B cell (primary cell): ENCODE results near the gene DTNBP1. TPM values are rescaled to one million over a fixed set of nuclear protein-coding genes. Genes with fewer than 3 reads are reported as not detected.

Experiments
- ATAC-seq: fragments of 200-7000 bp; cut with Tn5 transposase; one replicate; pipeline ENCODE4 v1.10.0; 2021; ENCODE audit warnings: low read depth, mild to moderate bottlenecking, moderate number of reproducible peaks, moderate library complexity
- CTCF ChIA-PET: fragments of 350-600 bp; sonication (Branson Sonifier 250); formaldehyde crosslinking; loops from one replicate; lab custom pipeline; 2021; ENCODE audit warnings: antibody characterized with exemption, inconsistent platforms; lab: Charles Lee
- POLR2A ChIA-PET: fragments of 350-600 bp; sonication (Branson Sonifier 250); formaldehyde crosslinking; loops from one replicate; lab custom pipeline; 2021; ENCODE audit warnings: antibody characterized with exemption; lab: Charles Lee
- DNase-seq: peaks from one replicate; pipeline ENCODE4 v3.0.0; 2013
- H2AFZ ChIP-seq: 2 replicates; pipeline ENCODE4 v1.6.1; 2012; ENCODE audit warnings: mild to moderate bottlenecking, low read depth, low read length; ENCODE audit not compliant: insufficient read depth, poor library complexity, severe bottlenecking
- H3K27ac ChIP-seq, 2 donors: 1 replicate in 1 of 2; 2 replicates in 1 of 2; pipeline ENCODE4 v1.5.1; 2012 to 2013; ENCODE audit warnings: low read length in 2 of 2, mild to moderate bottlenecking in 2 of 2, moderate library complexity in 1 of 2
- H3K27me3 ChIP-seq, 4 experiments: fragments of 200-600 bp in 1 of 4; sonication (generic) in 1 of 4; replicated peaks in 1 of 4; 1 replicate in 2 of 4; 2 replicates in 2 of 4; pipeline versions ENCODE4 v1.6.1 to v1.7.0; 2013 to 2016; ENCODE audit warnings: low read length in 3 of 4, mild to moderate bottlenecking in 2 of 4, mixed read lengths in 1 of 4, moderate library complexity in 1 of 4; ENCODE audit not compliant: insufficient read depth in 4 of 4, control insufficient read depth in 3 of 4; ENCODE audit errors: control extremely low read depth in 1 of 4
- H3K36me3 ChIP-seq, 2 experiments: replicated peaks in 1 of 2; 1 replicate in 1 of 2; 2 replicates in 1 of 2; pipeline versions ENCODE4 v1.6.1 to v1.7.1; 2013; ENCODE audit warnings: low read length in 1 of 2; ENCODE audit not compliant: insufficient read depth in 2 of 2, control insufficient read depth in 1 of 2; ENCODE audit errors: control extremely low read depth in 1 of 2, extremely low read depth in 1 of 2
- H3K4me1 ChIP-seq, 2 donors: fragments of 200-600 bp in 1 of 2; sonication (generic) in 1 of 2; 1 replicate in 1 of 2; 2 replicates in 1 of 2; pipeline versions ENCODE4 v1.5.1 to v1.6.1; 2013 to 2017; ENCODE audit warnings: low read length in 2 of 2; ENCODE audit not compliant: control insufficient read depth in 2 of 2, insufficient read depth in 2 of 2
- H3K4me2 ChIP-seq: replicated peaks from 2 replicates; pipeline ENCODE3; 2012; ENCODE audit warnings: mild to moderate bottlenecking, low read depth, low read length; ENCODE audit not compliant: poor library complexity, severe bottlenecking
- H3K4me3 ChIP-seq, 5 experiments: fragments of 200-600 bp in 1 of 5; sonication (generic) in 1 of 5; 1 replicate in 3 of 5; 2 replicates in 2 of 5; pipeline versions ENCODE4 v1.5.1 to v1.7.0; 2011 to 2016; ENCODE audit warnings: low read length in 4 of 5, mild to moderate bottlenecking in 4 of 5, low read depth in 2 of 5, control low read depth in 1 of 5, moderate library complexity in 1 of 5; ENCODE audit not compliant: insufficient read depth in 1 of 5; ENCODE audit errors: control extremely low read depth in 1 of 5, extremely low read depth in 1 of 5
- H3K79me2 ChIP-seq: fragments of 200-600 bp; sonication (generic); one replicate; pipeline ENCODE4 v1.6.0; 2016; ENCODE audit warnings: low read length; ENCODE audit not compliant: control insufficient read depth, insufficient read depth
- H3K9ac ChIP-seq: fragments of 200-600 bp; sonication (generic); 2 replicates; pipeline ENCODE4 v1.6.1; 2017; ENCODE audit warnings: mild to moderate bottlenecking, low read length, moderate library complexity
- H3K9me3 ChIP-seq, 3 donors: one replicate each; pipeline versions ENCODE4 v1.6.1 to v1.7.1; 2013; ENCODE audit warnings: low read length in 2 of 3; ENCODE audit not compliant: control insufficient read depth in 2 of 3, insufficient read depth in 1 of 3; ENCODE audit errors: control extremely low read depth in 1 of 3
- H4K20me1 ChIP-seq: 2 replicates; pipeline ENCODE4 v1.6.0; 2012; ENCODE audit warnings: mild to moderate bottlenecking, low read length; ENCODE audit not compliant: insufficient read depth, control insufficient read depth, poor library complexity, severe bottlenecking
- H3K27ac Mint-ChIP-seq: one replicate; pipeline ENCODE4 v1.8.0; 2021; ENCODE audit warnings: mixed read lengths
- H3K27me3 Mint-ChIP-seq: one replicate; pipeline ENCODE4 v1.8.0; 2021; ENCODE audit warnings: mixed read lengths
- H3K4me1 Mint-ChIP-seq: one replicate; pipeline ENCODE4 v1.8.0; 2021; ENCODE audit warnings: mixed read lengths
- H3K4me3 Mint-ChIP-seq: one replicate; pipeline ENCODE4 v1.8.0; 2021; ENCODE audit warnings: mixed read lengths
- H3K9me3 Mint-ChIP-seq: one replicate; pipeline ENCODE4 v1.8.0; 2022; ENCODE audit warnings: mixed read lengths; ENCODE audit not compliant: insufficient read depth
- CTCF ChIP-seq: fragments of 200-600 bp; IDR thresholded peaks from one replicate; pipeline ENCODE4 v1.8.0; 2022; ENCODE audit warnings: antibody characterized with exemption, mild to moderate bottlenecking
- EZH2 ChIP-seq: IDR thresholded peaks from 2 replicates; pipeline ENCODE4 v1.6.1; 2012; ENCODE audit warnings: borderline replicate concordance, low read depth, mild to moderate bottlenecking, moderate library complexity, low read length; ENCODE audit not compliant: insufficient read depth, poor library complexity, severe bottlenecking
- whole genome bisulfite sequencing: methylation state at CpG from one replicate; pipeline ENCODE4 v1.1.5; 2013; ENCODE audit warnings: missing lambda C conversion rate; ENCODE audit not compliant: insufficient coverage; 5-methylcytosine and 5-hydroxymethylcytosine counted together
- intact Hi-C: fragments of 100-400 bp; cut with micrococcal nuclease; formaldehyde crosslinking; loops from one replicate; pipeline ENCODE4 v1.10.0; 2022
- polyA plus RNA-seq: library from polyadenylated mRNA; depleted of rRNA; stranded (reverse); fragments of >200 nt; gene quantifications from 2 replicates; pipeline ENCODE4 v1.2.3, GENCODE V29; 2012
- total RNA-seq, 2 donors: library from RNA; stranded (reverse); fragments of 120-200 nt in 1 of 2; gene quantifications; 1 replicate in 1 of 2; 2 replicates in 1 of 2; pipeline versions ENCODE4 v1.2.3 to v1.2.4, GENCODE V29; 2013 to 2022

DTNBP1 gene
- total and polyA plus RNA-seq, 2 donors (not counting 1 experiment from before 2014, with no cell fraction given), result 31.4 to 73.0 TPM

DNA sequence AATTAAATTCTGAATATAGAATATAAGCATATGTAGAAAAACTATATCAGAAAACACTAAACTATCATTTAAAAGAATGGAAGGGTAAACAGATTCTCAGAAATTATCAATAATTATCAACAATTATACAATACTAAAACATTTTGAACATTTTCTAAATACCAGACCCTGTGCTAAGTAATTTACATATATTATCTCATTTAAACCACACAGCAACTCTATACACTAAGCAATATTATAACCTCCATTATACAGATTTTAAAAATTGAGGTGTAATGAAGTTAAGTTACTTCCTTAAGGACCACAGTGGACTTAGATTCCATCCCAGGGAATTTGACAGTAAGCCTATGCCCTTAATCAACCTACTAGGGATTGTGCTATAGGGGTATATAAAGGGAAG is 33.3 kb downstream of the DTNBP1 start:
- Histone ChIP-seq H3K4me1 (no peaks in the 10 kb centered on the region), H3K27me3 (no peaks in the 10 kb centered on the region), H3K36me3 (peaks cover 0 to 19% of the 10 kb centered on the region in 2 experiments), H4K20me1 (no peaks in the 10 kb centered on the region), H3K9ac (no peak overlapping the region), H3K79me2 (peaks cover 18% of the 10 kb centered on the region), H3K4me2 (no peak overlapping the region), H2AFZ (no peak overlapping the region), H3K4me3 (no peak overlapping the region), H3K27ac (no peak overlapping the region), H3K9me3 (no peaks in the 10 kb centered on the region)
- H3K27ac Mint-ChIP-seq, result peak overlapping the region; percentile 5
- CTCF ChIA-PET, result no interaction called here
- peaks cover 7% of the 10 kb centered on the region for H3K4me1 Mint-ChIP-seq
- intact Hi-C loops, result loop anchor here (10.0 kb wide), 2 partner anchors 1425 to 1565 kb away; no protein-coding TSS in a partner anchor
- no peak for ATAC-seq
- no peaks in the 10 kb centered on the region for H3K9me3 Mint-ChIP-seq
- no peaks in the 10 kb centered on the region for H3K27me3 Mint-ChIP-seq
- H3K4me3 Mint-ChIP-seq, result no peak overlapping the region
- TF ChIP-seq CTCF (no peak), EZH2 (no peak)
- DNase-seq, result no peak
- POLR2A ChIA-PET, result no interaction called here

GRCh38 chr6:15628499-15629131 is 34.2 kb downstream of the DTNBP1 start:
- Mint-ChIP-seq H3K27ac (peak overlapping the region; percentile 33), H3K9me3 (no peaks in the 10 kb centered on the region), H3K4me1 (peaks cover 8% of the 10 kb centered on the region), H3K4me3 (no peak overlapping the region), H3K27me3 (no peaks in the 10 kb centered on the region)
- TF ChIP-seq EZH2 (no peak), CTCF (no peak)
- Histone ChIP-seq H3K4me2 (no peak overlapping the region), H3K79me2 (peaks cover 19% of the 10 kb centered on the region), H2AFZ (no peak overlapping the region), H3K9ac (no peak overlapping the region), H3K4me1 (no peaks in the 10 kb centered on the region), H3K4me3 (no peak overlapping the region), H3K27ac (peak overlapping the region in 1 of 2 donors; percentile 24), H3K36me3 (peaks cover 1 to 22% of the 10 kb centered on the region in 2 experiments), H4K20me1 (peaks cover 7% of the 10 kb centered on the region), H3K27me3 (no peaks in the 10 kb centered on the region), H3K9me3 (no peaks in the 10 kb centered on the region)
- WGBS, result no CpG with 5 or more reads among the region's 7 CpGs
- ChIA-PET POLR2A (no interaction called here), CTCF (no interaction called here)
- intact Hi-C loops, result loop anchor here (10.0 kb wide), 2 partner anchors 1424 to 1564 kb away; no protein-coding TSS in a partner anchor
- no peak for ATAC-seq
- DNase-seq, result no peak
